AG10803 (cell line): ENCODE results near the gene EPS15.
"Not testable (repeated sequence)": the region's sequence is repeated elsewhere in the genome, so short reads cannot be mapped to it uniquely, and the experiment has no call there.

ENCODE experiments used
- DNase-seq: peaks from one replicate; pipeline ENCODE4 v3.0.0; 2010; ENCODE audit warnings: low read depth
- H3K4me3 ChIP-seq: 2 replicates; pipeline ENCODE4 v1.5.1; 2011; ENCODE audit warnings: mild to moderate bottlenecking, low read length, control low read depth
- TF ChIP-seq, protein P1 (sequence below): conservative IDR thresholded peaks from 2 replicates; pipeline ENCODE4 v1.5.1; 2011; ENCODE audit warnings: mild to moderate bottlenecking, low read length, control low read depth, inconsistent platforms

Gene EPS15

DNA sequence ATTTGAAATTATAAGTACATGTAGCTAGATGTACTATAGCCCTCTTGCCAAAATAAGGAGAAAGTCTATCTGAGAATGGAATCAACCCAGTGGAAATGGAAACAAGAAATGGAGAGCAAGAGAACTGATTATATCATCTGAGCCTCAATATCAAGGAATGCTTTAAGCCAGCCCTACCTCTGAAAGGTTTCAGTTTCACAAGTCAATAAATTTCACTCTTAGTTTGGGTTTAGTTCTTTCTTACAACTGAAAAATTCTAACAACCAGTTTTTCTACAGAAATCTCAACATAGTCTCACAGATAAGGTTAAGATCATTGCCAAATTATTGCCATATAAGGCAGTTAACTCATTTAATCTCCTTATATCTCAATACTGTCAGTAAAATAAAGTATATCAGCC, 80.0 kb downstream of the EPS15 start:
- no peak for DNase-seq
- TF ChIP-seq, protein P1, sequence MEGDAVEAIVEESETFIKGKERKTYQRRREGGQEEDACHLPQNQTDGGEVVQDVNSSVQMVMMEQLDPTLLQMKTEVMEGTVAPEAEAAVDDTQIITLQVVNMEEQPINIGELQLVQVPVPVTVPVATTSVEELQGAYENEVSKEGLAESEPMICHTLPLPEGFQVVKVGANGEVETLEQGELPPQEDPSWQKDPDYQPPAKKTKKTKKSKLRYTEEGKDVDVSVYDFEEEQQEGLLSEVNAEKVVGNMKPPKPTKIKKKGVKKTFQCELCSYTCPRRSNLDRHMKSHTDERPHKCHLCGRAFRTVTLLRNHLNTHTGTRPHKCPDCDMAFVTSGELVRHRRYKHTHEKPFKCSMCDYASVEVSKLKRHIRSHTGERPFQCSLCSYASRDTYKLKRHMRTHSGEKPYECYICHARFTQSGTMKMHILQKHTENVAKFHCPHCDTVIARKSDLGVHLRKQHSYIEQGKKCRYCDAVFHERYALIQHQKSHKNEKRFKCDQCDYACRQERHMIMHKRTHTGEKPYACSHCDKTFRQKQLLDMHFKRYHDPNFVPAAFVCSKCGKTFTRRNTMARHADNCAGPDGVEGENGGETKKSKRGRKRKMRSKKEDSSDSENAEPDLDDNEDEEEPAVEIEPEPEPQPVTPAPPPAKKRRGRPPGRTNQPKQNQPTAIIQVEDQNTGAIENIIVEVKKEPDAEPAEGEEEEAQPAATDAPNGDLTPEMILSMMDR: no peak

DNA sequence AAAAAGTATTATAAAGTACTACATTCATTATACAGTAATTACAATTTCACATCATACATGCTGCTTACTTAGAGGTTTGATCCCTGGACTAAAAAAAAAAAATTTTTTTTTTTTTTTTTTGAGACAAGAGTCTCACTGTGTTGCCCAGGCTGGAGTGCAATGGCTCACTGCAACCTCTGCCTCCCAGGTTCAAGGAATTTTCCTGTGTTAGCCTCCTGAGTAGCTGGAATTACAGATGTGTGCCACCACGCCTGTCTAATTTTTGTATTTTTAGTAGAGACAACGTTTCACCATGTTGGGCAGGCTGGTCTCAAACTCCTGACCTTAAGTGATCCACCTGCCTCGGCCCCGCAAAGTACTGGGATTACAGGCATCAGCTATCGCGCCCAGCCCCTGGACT, 81.7 kb downstream of the EPS15 start:
- not testable (repeated sequence) for DNase-seq, H3K4me3 ChIP-seq

More for the DNA sequence above, 80.0 kb downstream of the EPS15 start:
- no peak overlapping the region for H3K4me3 ChIP-seq

DNA sequence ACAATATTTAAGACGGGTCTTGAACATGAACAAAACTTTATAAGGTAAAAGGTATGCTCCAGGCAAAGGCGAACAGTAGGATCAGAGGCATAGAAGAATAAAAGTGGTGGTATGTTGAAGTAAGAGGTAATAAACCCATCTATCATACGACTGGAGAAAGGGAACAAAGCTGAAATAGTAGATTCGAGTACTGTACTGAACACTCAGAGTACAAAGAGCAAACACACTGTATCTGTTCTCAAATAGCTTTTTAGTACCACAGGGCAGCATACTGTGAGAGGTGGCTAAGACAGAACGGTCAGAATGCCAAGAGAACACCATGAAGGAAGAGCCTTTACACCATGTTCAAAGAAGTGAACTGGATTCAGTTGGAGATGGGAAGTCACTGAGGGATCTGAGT, 83.2 kb downstream of the EPS15 start:
- TF ChIP-seq, protein P1: no peak
- no peak for DNase-seq
- H3K4me3 ChIP-seq: no peak overlapping the region

DNA sequence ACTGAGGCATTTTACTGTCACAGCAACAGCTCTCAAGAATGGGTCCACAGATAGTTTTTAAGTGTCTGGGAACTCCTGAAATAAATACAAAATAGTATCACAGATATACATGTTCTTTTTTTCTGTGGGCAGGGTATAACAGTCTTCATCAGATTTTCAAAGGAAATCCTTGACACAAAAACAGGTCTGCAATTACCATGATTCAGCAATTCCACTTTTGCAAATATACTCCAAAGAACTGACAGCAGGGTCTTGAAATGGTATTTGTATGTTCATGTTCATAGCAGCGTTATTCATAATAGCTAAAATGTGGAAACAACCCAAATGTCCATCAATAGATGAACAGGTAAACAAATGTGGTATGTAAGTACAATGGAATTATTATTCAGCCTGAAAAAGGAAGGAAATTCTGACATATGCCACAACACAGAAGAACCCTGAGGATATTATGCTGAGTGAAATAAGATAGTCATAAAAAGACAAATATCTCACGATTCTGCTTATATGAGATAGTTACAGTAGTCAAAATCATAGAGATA, 85.0 kb downstream of the EPS15 start:
- H3K4me3 ChIP-seq: no peak overlapping the region
- DNase-seq: no peak
- TF ChIP-seq, protein P1: no peak

DNA sequence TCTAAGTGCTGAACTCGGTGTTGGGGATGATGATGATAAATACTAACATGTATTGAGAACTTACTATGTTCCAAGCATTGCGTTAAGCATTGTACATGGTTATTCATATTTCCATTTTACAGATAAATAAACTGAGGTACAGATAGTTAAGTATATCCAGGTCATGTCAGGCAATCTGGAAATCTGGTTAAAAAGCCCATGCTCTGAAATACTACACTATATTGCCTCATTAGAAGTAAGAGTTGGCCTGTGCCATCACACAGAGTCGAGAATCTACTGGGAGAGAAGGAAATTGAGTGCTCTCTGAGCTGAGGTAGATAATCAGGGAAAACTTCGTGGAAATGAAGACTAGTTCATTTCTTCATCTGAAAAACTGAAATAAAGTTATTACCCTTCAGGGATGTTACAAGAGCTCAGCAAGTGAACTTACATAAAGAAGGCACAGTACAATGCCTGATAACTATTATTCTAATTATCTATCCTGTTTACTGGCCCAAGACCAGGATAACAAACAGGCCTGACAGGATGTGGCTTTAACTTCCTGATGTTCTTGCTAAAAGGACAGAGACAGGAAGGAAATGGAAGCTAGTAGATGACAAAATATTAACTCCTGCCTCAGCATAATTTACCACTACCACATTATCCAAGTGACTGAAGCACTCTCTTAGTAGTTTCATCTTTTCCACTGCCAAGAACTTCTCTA, 85.6 kb downstream of the EPS15 start:
- peak; percentile 13 for DNase-seq
- TF ChIP-seq, protein P1: no peak
- H3K4me3 ChIP-seq: no peak overlapping the region

DNA sequence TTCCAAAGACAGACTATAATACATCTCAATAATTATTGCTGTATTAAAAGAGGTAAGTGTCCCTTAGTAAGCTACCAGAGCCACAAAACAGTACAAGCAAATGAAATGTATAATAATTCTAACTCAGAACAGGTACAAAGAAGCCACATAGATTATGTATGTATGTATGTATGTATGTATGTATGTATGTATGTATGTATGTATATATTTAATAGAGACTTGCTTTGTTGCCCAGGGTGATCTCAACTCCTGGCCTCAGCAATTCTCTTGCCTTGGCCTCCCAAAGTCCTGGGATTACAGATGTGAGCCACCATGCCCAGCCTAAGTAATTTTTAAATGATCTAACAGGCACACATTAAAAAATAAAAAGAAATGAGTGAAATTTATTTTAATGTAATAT, 86.9 kb downstream of the EPS15 start:
- H3K4me3 ChIP-seq: no peak overlapping the region
- no peak for DNase-seq
- TF ChIP-seq, protein P1: no peak

DNA sequence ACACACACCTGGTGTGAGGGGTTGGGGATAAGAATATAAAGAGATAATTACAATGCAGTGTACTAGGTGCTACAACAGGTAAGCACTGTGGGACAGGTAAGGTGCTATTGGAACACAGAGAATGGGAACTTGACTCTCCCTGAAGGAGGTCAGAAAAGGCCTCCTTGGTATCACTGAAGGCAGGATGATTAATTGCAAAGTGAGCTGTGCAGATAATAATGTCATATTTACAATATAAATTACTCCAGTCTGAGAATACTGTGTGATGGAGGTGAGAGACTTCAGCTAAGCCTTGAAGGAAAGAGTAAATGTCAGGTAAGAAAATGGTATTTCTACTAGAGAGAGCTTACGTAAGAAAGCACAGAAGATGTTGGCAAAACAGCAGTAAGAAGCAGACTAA, 91.6 kb downstream of the EPS15 start:
- DNase-seq: no peak
- TF ChIP-seq, protein P1: no peak
- no peak overlapping the region for H3K4me3 ChIP-seq

DNA sequence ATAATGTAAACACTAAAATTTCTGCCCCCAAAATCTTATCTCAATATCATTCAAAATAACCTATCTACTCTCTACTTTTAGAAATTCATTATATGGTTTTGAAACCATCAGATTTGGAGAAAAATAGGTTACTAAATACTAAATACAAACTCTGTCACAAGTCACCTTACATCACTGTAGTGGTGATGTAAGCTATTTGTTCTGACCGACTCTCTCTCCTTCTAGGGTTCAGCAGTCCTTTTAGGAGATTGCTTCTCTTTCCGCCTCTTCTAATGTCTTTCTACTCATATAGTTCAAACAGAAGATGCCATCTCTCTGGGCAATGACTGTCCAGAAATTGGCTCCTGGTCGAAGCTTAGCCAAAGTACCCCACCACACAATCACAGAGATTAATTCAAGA, 93.1 kb downstream of the EPS15 start:
- TF ChIP-seq, protein P1: no peak
- H3K4me3 ChIP-seq: no peak overlapping the region
- no peak for DNase-seq
